ENCODE results near the gene DGKI. TPM values are rescaled to one million over a fixed set of nuclear protein-coding genes. Genes with fewer than 3 reads are reported as not detected.
A peak's percentile ranks its signal among the peaks of the same experiment; 100 is the strongest.

The DGKI gene
- total and polyA plus RNA-seq, 2 of the 13 experiments (the other 11 are each of a cell fraction or from before 2014, with no cell fraction given) = 0.09 to 0.17 TPM

- Histone ChIP-seq H3K79me2 (ENCODE audit: insufficient read depth, low read length) (no peaks in the 10 kb centered on the region), H3K4me2 (ENCODE audit: low read depth, low read length) (no peak overlapping the region), H3K36me3 (replicated peaks in 1 of 2; ENCODE audit: control insufficient read depth in 1 of 2, insufficient read depth in 2 of 2, low read length in 2 of 2) (no peaks in the 10 kb centered on the region), H3K4me3 (replicated peaks in 1 of 3; ENCODE audit: insufficient read depth in 1 of 3, low read depth in 2 of 3, low read length in 3 of 3) (no peak overlapping the region), H3K27ac (ENCODE audit: extremely low read length, insufficient read depth, low read length) (no peak overlapping the region), H3K27me3 (ENCODE audit: control insufficient read depth in 1 of 2, insufficient read depth in 2 of 2, low read length in 2 of 2) (peaks cover 0 to 30% of the 10 kb centered on the region in 2 experiments; a peak in 4 of 5 replicates), H4K20me1 (ENCODE audit: insufficient read depth, low read length) (no peaks in the 10 kb centered on the region), H3K4me1 (ENCODE audit: insufficient read depth, low read length) (peaks cover 6% of the 10 kb centered on the region; the same call in 1 of the 2 replicates), H2AFZ (ENCODE audit: low read length) (no peak overlapping the region), H3K9me3 (ENCODE audit: low read length) (no peaks in the 10 kb centered on the region), H3K9ac (ENCODE audit: insufficient read depth, low read depth, low read length) (no peak overlapping the region)
- no peak for ATAC-seq
- ChIA-PET POLR2A (no interaction called here), CTCF (ENCODE audit: low intra/inter-chr PET ratio, low total read pairs) (no interaction called here)
- WGBS (ENCODE audit: low lambda C conversion rate) = 0% methylated on average over 2 of the region's 2 CpGs
- DNase-seq (ENCODE audit: low spot score) = no peak
- no TSS peak for BruUV-seq (replicated peaks)
- intact Hi-C loops (cut with micrococcal nuclease; ENCODE audit: unreplicated experiment) (no loop called here), in situ Hi-C loops (cut with HindIII; ENCODE audit: extremely low pct_ligation_motif_present, low pct_unique_long_range_greater_than_20kb) (no loop called here)
- no peak for TF ChIP-seq ISL2 (CRISPR knock-in tag; IDR thresholded peaks at IDR 0.05)
- TF ChIP-seq SP4 (CRISPR knock-in tag; IDR thresholded peaks at IDR 0.05) = no peak
- no peak for TF ChIP-seq SPEN (CRISPR knock-in tag; IDR thresholded peaks at IDR 0.05; ENCODE audit: low read depth)
- peak; percentile 58 for TF ChIP-seq ATF7 (IDR thresholded peaks at IDR 0.05)
- TF ChIP-seq ATF7 (CRISPR knock-in tag; IDR thresholded peaks at IDR 0.05) = no peak
- no peak for TF ChIP-seq RFXANK (CRISPR knock-in tag; IDR thresholded peaks at IDR 0.05)
- FAIRE-seq = no peak
Observed at GRCh38 chr7:137762334-137762733, 84.4 kb downstream of the DGKI start.

GRCh38 chr7:137760111-137760510 lies 86.7 kb downstream of the DGKI start:
- in situ Hi-C loops (cut with HindIII; ENCODE audit: extremely low pct_ligation_motif_present, low pct_unique_long_range_greater_than_20kb) = no loop called here
- CTCF ChIA-PET (ENCODE audit: low intra/inter-chr PET ratio, low total read pairs) = no interaction called here

More at GRCh38 chr7:137760111-137760510, 86.7 kb downstream of the DGKI start:
- no peak for ATAC-seq
- Histone ChIP-seq H3K9me3 (ENCODE audit: low read length) (no peaks in the 10 kb centered on the region), H3K4me2 (ENCODE audit: low read depth, low read length) (no peak overlapping the region), H3K27me3 (ENCODE audit: control insufficient read depth in 1 of 2, insufficient read depth in 2 of 2, low read length in 2 of 2) (peaks cover 0 to 31% of the 10 kb centered on the region in 2 experiments; a peak in 4 of 5 replicates), H3K79me2 (ENCODE audit: insufficient read depth, low read length) (no peaks in the 10 kb centered on the region), H3K4me1 (ENCODE audit: insufficient read depth, low read length) (peaks cover 6% of the 10 kb centered on the region; the same call in 1 of the 2 replicates), H2AFZ (ENCODE audit: low read length) (no peak overlapping the region), H3K9ac (ENCODE audit: insufficient read depth, low read depth, low read length) (no peak overlapping the region), H4K20me1 (ENCODE audit: insufficient read depth, low read length) (no peaks in the 10 kb centered on the region), H3K4me3 (replicated peaks in 1 of 3; ENCODE audit: insufficient read depth in 1 of 3, low read depth in 2 of 3, low read length in 3 of 3) (no peak overlapping the region), H3K36me3 (replicated peaks in 1 of 2; ENCODE audit: control insufficient read depth in 1 of 2, insufficient read depth in 2 of 2, low read length in 2 of 2) (no peaks in the 10 kb centered on the region), H3K27ac (ENCODE audit: extremely low read length, insufficient read depth, low read length) (no peak overlapping the region)
- no peak for FAIRE-seq
- intact Hi-C loops (cut with micrococcal nuclease; ENCODE audit: unreplicated experiment) = no loop called here
- no TSS peak for BruUV-seq (replicated peaks)
- POLR2A ChIA-PET = no interaction called here
- WGBS (ENCODE audit: low lambda C conversion rate) = 19% methylated on average over 6 of the region's 6 CpGs
- DNase-seq (ENCODE audit: low spot score) = no peak
- TF ChIP-seq TRIM24 (CRISPR knock-in tag; IDR thresholded peaks at IDR 0.05) = no peak
- peak; percentile 18; the same call in 1 of the 2 replicates for TF ChIP-seq RFX1 (IDR thresholded peaks at IDR 0.05)
